Measurements from ENCODE around the gene RAB30. TPM values are rescaled to one million over a fixed set of nuclear protein-coding genes. Genes with fewer than 3 reads are reported as not detected.

The RAB30 gene
- total RNA-seq, 1 donor from 2014 or later: 13.5 TPM

DNA sequence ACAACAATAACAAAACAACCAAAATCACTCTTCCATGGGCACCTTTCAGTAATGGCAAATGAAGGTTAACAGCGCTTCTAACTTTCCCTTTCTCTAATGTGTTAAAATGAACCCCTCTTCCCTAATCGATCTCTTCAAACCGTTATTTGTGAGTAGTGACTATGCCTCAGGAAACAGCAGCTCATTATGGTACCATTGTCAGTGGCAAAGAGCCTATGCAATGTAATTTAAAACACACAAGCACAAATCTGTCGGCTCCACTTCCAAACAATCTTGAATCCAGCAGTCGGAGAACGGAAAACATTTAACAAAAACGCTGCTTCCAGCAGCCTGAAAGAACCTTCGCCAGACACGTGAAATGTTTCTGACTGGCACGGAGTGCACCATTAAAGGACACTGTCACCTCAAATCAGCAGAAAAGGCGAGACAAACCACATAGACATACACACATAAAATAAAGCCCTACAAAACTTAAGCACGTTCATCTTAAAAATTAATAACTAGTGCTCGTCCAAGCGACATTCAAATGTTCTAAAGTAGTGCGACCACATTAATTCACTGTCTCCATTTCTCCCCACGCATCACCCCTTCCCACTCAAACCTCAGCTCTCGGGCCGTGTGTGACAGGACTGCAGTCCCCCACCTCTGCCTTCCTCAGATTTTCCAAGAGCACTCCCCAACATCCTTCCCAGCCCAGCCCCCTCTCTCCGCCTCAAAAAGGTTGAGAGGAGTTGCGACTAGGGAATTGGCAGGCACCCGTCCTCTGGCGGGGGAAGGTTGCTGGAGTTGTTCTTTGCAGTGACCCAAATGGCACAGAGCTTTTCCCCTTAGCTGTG lies 748 bp downstream of the RAB30 start:
- peaks cover 11% of the 10 kb centered on the region for H3K4me1 Mint-ChIP-seq (ENCODE audit: low read depth)
- no peak overlapping the region for H3K4me3 Mint-ChIP-seq (ENCODE audit: low read depth)
- no peak overlapping the region for H3K27ac Mint-ChIP-seq
- no peak for TF ChIP-seq CTCF (IDR thresholded peaks at IDR 0.05; ENCODE audit: unreplicated experiment)
- DNase-seq (ENCODE audit: low spot score, unreplicated experiment): peak; percentile 28
- no peaks in the 10 kb centered on the region for H3K9me3 Mint-ChIP-seq (ENCODE audit: low read depth)
- peaks cover 13% of the 10 kb centered on the region for H3K36me3 Mint-ChIP-seq (ENCODE audit: insufficient read depth)
- H3K27me3 Mint-ChIP-seq: no peaks in the 10 kb centered on the region

DNA sequence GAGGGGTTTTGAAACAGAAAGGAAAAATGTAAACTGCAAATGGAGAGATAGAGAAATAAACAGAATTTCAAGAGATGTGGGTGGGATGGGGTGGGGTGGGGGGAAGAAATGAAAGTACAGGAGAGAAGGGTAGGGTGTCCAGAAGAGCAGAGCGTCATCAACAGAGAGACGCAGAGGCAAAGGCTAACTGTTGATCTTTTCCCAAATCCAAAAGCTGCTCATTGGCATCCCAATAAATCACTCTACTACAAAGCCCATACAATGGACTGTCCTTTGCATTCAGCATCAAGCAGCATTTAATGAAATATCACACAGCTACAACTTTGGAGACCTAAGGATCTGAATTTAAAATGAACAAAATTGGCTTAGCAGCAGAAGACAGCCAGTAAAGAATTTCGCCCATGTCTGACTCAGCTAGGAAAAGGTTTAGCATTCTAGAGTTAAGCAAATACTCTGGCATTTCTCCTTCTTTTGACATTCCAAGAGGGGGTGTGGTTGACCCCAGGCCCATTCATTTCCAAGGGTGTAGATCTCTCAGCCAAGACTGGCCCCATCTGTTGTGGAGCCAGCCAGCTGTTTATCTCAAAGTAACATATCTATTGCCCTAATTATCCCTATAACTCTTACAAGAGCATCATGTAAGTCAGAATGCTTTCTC lies 1.5 kb downstream of the RAB30 start:
- peak overlapping the region; percentile 55 for H3K4me3 Mint-ChIP-seq (ENCODE audit: low read depth)
- no peak for TF ChIP-seq CTCF (IDR thresholded peaks at IDR 0.05; ENCODE audit: unreplicated experiment)
- H3K36me3 Mint-ChIP-seq (ENCODE audit: insufficient read depth): peaks cover 13% of the 10 kb centered on the region
- no peaks in the 10 kb centered on the region for H3K9me3 Mint-ChIP-seq (ENCODE audit: low read depth)
- no peaks in the 10 kb centered on the region for H3K27me3 Mint-ChIP-seq
- DNase-seq (ENCODE audit: low spot score, unreplicated experiment): no peak
- H3K27ac Mint-ChIP-seq: peak overlapping the region; percentile 22
- H3K4me1 Mint-ChIP-seq (ENCODE audit: low read depth): peaks cover 11% of the 10 kb centered on the region

DNA sequence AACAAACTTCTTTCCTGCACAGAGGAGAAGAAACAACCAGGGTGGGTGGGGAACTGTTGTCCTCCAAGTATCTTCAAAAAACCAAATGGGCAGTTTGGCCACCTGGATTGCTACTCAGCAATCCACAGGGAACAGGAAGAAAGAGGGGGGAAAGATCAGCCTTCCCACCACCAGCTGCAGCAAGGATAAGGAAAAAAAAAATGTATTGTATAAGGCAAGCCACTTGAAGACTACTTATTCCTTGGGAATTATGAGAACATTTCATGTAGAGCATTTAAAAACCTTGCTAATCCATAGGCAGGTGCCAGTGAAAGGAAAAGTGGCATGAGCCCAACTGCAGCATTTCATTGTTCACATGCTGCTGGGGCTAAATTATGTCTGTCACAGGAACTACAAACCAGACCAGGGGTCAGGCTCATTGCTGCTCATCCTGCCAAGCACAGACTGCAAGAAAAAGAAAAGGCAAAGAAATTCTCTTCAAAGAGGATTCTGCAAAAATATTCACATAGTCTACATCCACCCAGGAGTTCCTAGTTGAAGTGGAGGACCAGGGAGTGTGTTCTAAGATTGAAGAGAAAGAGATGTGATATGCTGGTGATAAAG lies 2.2 kb downstream of the RAB30 start:
- H3K4me1 Mint-ChIP-seq (ENCODE audit: low read depth): peaks cover 11% of the 10 kb centered on the region
- no peaks in the 10 kb centered on the region for H3K9me3 Mint-ChIP-seq (ENCODE audit: low read depth)
- H3K4me3 Mint-ChIP-seq (ENCODE audit: low read depth): peak overlapping the region; percentile 55
- peaks cover 10% of the 10 kb centered on the region for H3K36me3 Mint-ChIP-seq (ENCODE audit: insufficient read depth)
- DNase-seq (ENCODE audit: low spot score, unreplicated experiment): no peak
- peak overlapping the region; percentile 22 for H3K27ac Mint-ChIP-seq
- no peak for TF ChIP-seq CTCF (IDR thresholded peaks at IDR 0.05; ENCODE audit: unreplicated experiment)
- H3K27me3 Mint-ChIP-seq: no peaks in the 10 kb centered on the region

DNA sequence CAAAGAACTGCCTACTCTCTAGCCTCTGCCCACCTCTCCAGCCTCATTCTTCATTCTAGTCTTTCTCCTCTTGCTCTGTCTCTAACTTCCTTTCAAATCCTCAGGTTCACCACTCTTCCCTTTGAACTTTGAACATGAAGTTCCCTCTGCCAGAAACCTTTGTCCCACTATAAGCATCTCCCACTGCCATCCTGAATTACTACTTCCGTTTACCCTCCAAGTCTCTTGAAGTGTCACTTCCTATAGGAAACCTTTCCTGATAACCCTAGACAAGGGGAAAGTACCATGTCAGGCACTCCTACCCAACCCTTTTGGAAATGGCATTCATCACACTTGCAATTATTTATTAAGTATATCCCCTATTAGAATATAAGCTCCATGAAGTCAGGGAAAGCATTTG lies 3.1 kb downstream of the RAB30 start:
- Mint-ChIP-seq H3K9me3 (ENCODE audit: low read depth) (no peaks in the 10 kb centered on the region), H3K4me3 (ENCODE audit: low read depth) (no peak overlapping the region), H3K27ac (no peak overlapping the region), H3K4me1 (ENCODE audit: low read depth) (peaks cover 9% of the 10 kb centered on the region), H3K27me3 (no peaks in the 10 kb centered on the region), H3K36me3 (ENCODE audit: insufficient read depth) (peaks cover 6% of the 10 kb centered on the region)
- no peak for TF ChIP-seq CTCF (IDR thresholded peaks at IDR 0.05; ENCODE audit: unreplicated experiment)
- no peak for DNase-seq (ENCODE audit: low spot score, unreplicated experiment)

DNA sequence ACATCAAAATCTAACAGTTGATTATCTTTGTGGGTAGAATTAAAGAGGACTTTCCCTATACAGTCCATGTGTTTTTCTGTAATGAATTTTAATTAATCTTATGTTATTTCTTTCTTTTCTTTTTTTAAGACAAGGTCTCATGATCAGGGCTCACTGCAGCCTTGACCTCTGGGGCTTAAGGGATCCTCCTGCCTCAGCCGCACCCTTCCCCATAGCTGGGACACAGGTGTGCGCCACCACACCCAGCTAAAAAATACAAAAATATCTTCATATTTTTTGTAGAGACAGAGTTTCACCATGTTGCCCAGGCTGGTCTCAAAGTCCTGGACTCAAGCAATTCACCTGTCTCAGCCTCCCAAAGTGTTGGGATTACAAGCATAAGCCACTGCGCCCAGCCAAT lies 7.7 kb downstream of the RAB30 start:
- DNase-seq (ENCODE audit: low spot score, unreplicated experiment): no peak
- peaks cover 3% of the 10 kb centered on the region for H3K4me1 Mint-ChIP-seq (ENCODE audit: low read depth)
- TF ChIP-seq CTCF (IDR thresholded peaks at IDR 0.05; ENCODE audit: unreplicated experiment): no peak
- H3K9me3 Mint-ChIP-seq (ENCODE audit: low read depth): peaks cover 4% of the 10 kb centered on the region
- no peak overlapping the region for H3K4me3 Mint-ChIP-seq (ENCODE audit: low read depth)
- H3K27me3 Mint-ChIP-seq: no peaks in the 10 kb centered on the region
- H3K36me3 Mint-ChIP-seq (ENCODE audit: insufficient read depth): peaks cover 2% of the 10 kb centered on the region
- no peak overlapping the region for H3K27ac Mint-ChIP-seq

Data from progenitor cell of endocrine pancreas (in vitro differentiated cells).